Measurements from ENCODE around the gene DGKB. TPM values are rescaled to one million over a fixed set of nuclear protein-coding genes. Genes with fewer than 3 reads are reported as not detected.

DGKB gene
- total RNA-seq, 1 donor from 2014 or later, result not detected

- DNase-seq, result no peak
These were observed 43.7 kb downstream of the DGKB start for GRCh38 chr7:14858866-14859265.

DNA sequence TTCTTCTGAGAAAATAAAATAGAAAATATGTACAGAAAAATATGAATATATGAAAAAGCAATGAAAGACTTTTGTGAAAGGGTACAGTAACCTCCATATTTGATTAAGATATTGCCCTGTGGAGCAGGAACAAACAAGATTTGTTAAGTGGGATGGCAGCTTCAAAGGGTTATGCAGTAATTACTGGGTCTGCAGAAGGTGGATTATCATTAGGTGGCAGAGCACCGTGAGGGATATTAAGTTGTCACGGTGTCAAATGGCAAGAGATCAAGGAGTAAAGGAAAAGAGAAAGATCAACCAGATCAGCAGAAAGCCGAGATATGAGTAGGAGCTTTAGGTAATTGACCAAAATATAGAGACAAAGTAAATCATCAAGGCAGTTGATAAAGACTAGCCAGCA lies 44.1 kb downstream of the DGKB start:
- no peak for DNase-seq

DNA sequence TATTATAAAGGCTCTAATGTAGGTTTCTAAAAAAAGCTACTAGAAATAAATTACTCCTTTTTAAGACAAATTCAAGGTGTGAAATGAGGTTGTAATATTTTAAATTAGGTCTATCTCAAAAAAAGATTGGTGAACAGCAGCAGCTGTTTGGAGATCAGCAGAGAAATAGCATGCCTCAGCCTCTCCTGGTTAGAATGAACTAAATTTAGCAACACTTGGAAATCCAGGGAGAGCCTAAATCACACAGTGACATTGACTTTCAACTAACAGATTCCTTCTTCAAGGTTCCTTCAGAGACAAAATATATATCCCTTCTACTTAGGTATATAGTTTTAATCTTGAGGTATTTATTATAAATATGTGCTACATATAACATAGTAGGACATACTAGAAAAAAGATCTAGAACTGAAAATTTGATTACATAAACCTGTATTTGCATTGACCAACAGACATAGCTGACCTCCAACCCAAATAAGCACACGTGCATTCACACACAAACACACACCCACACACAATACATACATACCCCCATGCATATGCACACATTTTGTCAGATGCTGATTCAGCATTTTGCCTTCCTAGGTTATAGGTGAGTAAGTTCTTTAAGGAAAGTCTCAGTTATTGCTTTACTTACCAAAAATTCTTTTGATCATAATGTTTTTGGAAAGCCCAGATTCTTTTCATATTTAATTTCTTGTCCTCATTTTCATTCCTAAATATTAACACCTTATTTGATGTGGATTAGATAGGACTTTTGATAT lies 47.3 kb downstream of the DGKB start:
- DNase-seq, result no peak

DNA sequence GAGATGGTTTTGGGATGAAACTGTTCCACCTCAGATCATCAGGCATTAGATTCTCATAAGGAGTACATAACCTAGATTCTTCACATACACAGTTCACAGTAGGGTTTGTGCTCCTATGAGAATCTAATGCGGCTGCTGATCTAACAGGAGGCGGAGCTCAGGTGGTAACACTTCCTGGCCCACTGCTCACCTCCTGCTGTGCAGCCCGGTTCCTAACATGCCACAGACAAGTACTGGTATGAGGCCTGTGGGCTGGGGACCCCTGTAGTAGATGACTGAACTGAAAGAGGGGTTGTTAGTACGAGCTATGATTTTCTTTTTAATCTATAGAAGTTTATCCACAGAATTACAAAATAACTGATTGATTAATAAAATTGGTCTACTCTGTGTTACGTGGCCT lies 48.1 kb downstream of the DGKB start:
- DNase-seq, result no peak

DNA sequence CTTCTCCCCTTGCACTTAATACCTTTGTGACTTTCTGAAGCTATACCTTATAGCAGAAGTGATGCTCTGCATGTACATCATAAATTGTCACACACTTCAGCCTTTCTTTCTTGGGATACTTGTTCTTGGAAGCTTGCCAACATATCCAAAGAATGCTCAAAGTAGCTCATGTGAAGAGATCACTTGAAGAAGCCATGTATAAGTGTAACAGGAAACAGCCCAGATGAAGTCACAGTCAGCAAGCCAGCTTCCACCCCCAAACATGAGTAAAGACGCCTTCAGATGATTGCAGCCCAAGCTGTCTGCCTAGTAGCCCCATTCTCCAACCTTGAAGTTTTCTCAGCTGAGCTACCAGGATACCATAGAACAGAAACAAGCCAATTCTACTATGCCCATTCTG lies 50.9 kb downstream of the DGKB start:
- DNase-seq, result peak; percentile 5

DNA sequence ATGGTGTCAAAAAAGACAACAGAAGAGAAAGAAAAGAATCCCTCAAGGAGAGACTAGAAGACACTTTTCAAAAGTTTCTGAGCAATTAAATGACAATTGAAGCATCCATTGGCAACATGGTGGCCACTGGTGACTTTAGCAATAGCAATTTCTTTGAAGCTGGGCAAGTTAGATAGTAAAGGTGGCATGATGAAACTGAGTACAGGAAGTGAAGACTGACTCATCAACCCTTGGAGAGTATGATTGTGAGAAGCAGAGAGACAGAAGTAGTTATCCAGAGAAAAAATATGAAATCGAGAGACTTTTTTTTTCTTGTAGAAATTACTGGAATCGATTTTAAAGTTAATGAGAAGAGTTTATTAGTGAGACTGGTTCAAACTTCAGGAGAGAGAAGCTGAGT lies 52.5 kb downstream of the DGKB start:
- no peak for DNase-seq

- DNase-seq, result no peak
These were observed 56.1 kb downstream of the DGKB start for GRCh38 chr7:14846405-14846804.

- no peak for DNase-seq
These were observed 58.8 kb downstream of the DGKB start for GRCh38 chr7:14843755-14844154.

DNA sequence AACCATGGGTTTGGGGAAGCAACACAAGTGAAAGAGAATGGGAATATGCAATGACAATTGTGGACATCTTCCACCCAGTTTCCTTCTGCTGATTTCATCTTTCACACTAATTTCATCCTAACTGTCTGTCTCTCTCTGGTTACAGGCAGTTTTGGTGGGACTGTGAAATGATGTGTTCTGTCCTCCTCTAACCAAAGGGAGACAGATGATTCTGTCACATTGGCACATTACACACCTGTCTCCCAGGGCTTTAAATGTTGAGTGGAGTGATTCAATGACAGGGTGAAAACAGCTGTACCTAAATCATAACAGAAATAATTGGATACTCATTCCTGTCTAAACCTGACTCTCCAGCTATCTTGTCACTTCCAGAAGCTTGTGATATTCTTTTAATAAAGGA lies 60.0 kb downstream of the DGKB start:
- DNase-seq, result no peak

GRCh38 chr7:14841869-14842268 lies 60.7 kb downstream of the DGKB start:
- no peak for DNase-seq

- DNase-seq, result no peak
These were observed 61.5 kb downstream of the DGKB start for GRCh38 chr7:14841086-14841485.

- no peak for DNase-seq
These were observed 63.2 kb downstream of the DGKB start for GRCh38 chr7:14839307-14839706.

DNA sequence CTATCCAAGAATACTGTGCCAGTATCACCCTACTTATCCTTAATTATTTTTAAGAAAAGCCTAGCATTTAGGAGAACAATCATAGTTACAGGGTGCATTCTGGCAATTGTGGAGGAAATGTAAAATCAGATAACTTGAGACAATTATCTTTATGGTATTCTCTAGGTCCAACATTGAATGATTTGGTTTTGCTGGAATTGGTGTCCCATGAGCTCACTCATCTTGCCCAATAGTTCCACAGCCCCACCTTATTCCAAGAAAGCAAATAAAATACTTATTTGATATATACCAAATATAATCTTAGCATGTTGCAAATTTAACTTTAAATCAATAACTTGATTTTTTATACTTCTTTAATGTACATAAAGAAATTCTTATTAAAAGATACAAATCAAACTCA lies 65.3 kb downstream of the DGKB start:
- DNase-seq, result no peak

GRCh38 chr7:14836571-14837189 lies 65.9 kb downstream of the DGKB start:
- DNase-seq, result peak; percentile 10

GRCh38 chr7:14836006-14836405 lies 66.5 kb downstream of the DGKB start:
- no peak for DNase-seq

DNA sequence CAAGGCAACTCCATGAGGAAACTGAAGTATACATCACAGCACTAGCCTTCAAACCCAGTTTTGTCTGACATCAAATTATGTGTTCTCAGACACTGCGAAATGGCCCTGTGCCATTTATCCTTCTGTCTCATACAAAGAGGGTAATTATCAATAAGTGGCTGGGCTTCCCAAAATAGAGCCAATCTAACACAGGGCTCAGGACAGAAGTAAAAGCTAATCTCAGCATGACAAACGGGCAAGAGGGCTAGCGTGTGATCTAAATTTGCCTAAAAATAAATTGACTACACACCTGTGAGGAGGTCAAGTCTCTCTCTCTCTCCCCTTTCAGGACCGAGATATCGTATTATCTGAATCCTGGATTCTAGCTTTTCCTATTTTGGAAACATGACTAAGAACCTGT lies 67.2 kb downstream of the DGKB start:
- no peak for DNase-seq

GRCh38 chr7:14834883-14835282 lies 67.7 kb downstream of the DGKB start:
- DNase-seq, result no peak

GRCh38 chr7:14834456-14834855 lies 68.1 kb downstream of the DGKB start:
- no peak for DNase-seq

GRCh38 chr7:14833707-14834106 lies 68.8 kb downstream of the DGKB start:
- no peak for DNase-seq

DNA sequence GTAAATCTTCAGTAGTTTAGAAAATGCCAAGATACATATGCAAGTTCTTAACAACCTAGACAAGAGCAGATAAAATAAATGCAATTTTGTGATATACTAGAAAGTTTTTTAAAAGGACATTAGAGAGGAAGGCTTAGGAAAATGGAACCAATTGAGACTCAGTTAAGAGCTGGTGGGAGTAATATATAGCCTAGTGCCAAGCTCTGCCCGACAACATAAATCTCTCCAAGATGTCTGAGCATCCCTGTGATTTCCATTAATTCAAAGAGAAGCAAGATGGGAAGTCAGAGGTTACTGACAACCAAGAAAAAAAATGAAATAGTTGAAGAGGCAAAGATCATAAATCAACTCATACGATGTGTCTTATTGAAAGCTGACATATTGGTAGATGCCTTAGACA lies 74.5 kb downstream of the DGKB start:
- no peak for DNase-seq

DNA sequence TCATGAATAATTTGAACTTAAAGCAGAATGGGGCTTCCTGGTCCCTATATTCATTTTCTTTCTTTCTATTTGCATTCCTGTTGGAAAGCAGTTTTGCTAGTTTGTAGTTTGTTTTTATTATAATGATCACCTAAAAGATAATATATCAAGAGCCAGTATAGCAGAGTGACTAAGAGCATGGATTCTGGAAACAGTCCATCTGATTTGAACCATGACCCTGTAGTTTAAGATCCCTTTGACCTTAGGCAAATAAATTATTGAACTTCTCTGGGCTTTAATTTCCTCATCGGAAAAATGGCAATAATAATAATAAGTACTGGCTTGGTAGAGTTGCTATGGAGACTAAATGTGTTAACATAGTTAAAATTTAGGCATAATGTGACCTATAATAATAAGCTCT lies 76.1 kb downstream of the DGKB start:
- no peak for DNase-seq

DNA sequence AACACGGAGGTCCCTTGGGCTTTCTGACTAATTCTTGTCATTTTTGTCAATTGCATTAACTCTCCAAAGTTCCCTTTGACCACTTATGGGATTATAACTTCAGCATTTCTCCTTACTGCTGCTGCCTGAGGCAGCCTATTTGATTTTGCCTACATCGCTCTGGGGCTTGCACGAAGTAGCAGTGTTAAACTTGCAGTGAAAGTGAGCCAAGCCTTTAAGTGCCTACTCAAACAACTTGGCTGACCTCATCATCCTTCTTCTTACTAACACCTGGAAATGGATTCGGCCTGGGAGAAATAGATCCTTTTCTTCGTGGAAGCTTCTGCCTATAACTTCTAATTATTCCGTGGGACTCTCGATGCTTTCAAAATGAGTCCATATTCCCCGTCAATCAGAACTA lies 76.6 kb downstream of the DGKB start:
- no peak for DNase-seq

- DNase-seq, result no peak
These were observed 80.1 kb downstream of the DGKB start for GRCh38 chr7:14822481-14822854.

DNA sequence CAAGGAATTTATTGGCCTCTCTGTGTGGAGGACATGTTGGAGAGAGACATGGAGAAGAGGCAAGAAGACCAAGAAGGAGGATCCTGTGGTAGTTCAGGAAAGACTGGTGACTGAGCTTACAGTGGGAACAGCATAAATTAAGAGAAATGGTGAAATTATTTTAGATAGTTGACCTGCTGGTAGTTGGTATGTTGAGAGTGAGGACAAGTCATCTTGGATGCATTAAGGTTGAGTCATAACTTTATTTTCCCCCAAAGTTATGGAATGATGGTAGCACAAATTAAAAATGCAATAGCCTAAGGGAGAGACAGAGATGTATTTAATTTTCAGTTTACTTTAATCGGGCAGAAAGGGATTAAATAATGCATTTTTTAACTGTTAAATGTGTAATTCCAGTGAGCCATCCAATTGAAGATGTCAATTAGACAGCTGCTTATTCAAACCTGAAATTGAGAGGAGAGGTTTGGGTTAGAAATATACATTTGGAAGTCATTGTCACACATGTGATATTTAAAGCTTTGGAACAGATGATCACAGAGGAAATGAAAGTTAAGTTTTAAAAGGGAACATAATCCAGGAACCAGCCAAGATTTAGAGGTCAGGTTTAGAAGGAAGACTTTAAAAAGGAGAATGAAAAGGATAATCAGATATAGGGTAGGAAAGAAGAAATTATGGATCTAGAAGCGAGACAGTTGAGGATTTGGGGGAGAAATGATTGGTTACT lies 80.6 kb downstream of the DGKB start:
- DNase-seq, result no peak
